GM12874 (cell line): ENCODE data around the gene F10.

Experiments used
- TF ChIP-seq, protein P1 (sequence below): IDR thresholded peaks from 2 replicates; pipeline ENCODE4 v1.5.1; 2011; ENCODE audit warnings: low read depth, mild to moderate bottlenecking, control low read depth, low read length, moderate library complexity; ENCODE audit not compliant: insufficient read depth

Gene F10

DNA sequence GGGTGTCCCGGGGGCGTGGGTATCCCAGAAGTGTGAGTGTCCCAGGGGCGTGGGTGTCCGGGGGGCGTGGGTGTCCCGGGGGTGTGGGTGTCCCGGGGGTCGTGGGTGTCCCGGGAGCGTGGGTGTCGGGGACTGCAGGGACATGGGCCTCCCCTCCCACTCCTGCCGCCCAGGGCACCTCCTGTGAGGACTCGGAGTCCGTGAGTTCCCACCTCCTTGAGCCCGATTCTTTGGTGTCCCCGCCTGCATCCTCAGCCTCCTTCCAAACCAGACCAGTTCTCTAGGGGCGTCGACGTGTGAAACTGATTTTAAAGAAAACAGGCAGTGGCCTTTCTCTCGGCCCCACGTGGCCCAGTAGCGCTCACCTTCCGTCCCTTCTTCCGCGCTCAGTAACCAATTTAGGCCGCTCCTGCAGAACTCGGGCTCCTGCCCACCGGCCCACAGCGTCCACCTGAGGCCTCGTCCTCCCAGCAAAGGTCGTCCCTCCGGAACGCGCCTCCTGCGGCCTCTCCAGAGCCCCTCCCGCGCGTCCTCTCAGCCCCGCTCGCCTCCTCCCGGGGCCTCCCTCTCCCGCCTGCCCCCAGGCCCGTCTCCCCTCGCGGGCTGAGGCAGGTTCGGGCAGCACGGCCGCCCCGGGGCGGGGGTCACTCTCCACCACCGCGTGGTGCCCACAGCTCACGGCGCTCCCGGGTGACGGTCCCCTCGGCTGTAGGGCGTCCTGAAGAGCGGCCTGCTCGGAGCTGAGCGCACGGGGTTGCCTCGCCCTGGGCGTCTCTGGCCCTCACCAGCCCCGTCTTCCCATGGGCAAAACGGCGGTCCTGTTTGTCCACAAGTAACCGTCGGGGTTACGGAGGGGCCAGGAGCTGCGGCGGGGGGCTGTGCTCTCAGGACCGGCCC lies 13.2 kb upstream of the F10 start:
- TF ChIP-seq, protein P1, sequence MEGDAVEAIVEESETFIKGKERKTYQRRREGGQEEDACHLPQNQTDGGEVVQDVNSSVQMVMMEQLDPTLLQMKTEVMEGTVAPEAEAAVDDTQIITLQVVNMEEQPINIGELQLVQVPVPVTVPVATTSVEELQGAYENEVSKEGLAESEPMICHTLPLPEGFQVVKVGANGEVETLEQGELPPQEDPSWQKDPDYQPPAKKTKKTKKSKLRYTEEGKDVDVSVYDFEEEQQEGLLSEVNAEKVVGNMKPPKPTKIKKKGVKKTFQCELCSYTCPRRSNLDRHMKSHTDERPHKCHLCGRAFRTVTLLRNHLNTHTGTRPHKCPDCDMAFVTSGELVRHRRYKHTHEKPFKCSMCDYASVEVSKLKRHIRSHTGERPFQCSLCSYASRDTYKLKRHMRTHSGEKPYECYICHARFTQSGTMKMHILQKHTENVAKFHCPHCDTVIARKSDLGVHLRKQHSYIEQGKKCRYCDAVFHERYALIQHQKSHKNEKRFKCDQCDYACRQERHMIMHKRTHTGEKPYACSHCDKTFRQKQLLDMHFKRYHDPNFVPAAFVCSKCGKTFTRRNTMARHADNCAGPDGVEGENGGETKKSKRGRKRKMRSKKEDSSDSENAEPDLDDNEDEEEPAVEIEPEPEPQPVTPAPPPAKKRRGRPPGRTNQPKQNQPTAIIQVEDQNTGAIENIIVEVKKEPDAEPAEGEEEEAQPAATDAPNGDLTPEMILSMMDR = no peak

DNA sequence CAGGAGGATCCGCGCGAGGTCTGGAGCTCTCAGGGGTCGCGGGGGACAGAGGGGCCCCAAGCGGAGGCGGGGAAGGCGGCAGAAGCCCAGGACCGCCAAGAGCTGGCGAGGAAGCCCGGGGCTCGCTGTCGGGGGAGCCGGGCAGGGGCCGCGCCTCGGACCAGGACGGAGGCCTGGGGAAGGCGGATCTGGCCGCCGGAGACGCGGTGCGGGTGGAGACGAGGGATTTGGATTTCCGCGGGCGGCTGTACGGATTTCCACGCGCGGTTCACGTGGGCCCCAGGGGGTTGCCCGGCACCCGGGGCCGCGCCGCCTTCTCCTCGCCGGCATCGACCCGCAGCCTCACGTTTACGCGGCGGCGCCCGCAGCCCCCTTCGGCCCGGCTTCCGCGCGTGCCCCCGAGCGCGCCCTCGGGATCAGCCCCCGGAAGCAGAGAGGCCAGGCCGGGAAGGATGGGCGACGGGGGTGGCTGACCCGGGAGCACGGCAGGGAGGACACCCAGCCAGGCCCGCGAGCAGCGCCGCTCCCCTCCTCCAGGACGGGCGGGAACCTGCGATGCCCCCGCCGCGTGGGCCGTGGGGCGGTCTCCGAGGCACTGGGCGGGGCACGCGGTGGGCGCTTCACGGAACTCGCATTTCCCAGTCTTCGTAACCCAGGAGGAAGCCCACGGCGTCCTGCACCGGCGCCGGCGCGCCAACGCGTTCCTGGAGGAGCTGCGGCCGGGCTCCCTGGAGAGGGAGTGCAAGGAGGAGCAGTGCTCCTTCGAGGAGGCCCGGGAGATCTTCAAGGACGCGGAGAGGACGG lies 12.3 kb upstream of the F10 start:
- TF ChIP-seq, protein P1 = no peak

DNA sequence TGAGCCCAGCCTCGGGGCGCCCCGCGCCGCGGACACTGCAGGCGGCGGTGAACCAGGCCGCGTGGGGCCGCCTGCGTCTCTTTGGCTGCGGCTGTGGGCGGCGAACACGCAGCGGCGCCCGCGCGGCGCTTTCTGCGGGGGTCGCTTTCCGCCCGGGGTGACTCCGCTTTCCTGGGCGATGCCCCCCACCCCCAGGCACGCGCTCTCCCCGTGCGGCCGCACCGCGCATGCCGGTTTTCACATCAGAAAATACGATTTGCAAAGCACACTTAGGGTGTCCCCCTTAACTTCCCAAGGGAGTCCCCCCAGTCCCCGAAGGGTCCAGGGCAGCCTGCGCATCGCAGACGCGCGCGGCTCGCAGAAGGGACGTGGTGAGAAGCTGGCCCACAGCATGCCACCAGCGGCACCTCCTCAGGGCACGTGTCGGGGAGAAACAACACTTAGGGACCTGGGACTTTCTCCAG lies 11.7 kb upstream of the F10 start:
- TF ChIP-seq, protein P1 = no peak

DNA sequence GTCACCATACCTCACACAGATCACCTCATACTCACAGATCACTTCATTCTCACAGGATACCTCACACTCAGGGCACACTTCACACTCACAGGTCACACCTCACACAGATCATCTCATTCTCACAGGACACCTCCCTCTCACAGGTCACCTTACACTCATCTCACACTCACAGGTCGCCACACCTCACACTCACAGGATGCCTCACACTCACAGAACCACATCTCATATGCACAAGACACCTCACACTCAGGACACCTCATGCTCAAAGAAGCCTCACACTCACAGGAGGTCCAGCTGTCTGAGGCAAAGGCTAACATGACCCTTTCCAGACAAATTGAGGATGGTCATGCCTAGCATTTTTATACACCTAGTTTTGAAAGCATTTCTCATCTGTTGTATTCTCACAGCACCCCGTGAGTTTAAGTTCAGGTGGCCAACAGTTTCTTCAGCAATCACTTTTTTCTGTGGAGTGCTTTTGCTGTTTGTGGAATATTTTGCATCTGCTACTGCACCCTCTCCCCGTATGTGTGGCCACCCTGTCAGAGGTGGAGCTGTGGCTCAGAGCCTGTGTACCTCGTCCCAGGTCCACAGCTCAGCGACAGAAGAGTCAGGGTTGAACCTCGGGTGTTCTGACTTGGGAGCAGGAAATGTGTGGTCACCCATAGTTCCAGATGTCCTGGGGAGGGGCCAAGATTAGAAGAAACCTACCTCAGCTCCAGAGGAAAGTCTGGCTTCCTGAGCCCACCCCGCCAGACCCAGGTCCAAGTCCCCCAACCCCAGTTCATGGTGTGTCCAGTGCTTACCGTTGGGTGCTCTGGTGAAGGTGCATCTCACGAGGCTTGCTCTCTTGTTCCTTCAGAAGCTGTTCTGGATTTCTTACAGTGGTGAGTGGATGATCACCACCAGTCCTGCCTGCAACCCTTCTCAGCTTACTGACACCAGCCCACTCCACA lies 9.4 kb upstream of the F10 start:
- TF ChIP-seq, protein P1 = no peak

DNA sequence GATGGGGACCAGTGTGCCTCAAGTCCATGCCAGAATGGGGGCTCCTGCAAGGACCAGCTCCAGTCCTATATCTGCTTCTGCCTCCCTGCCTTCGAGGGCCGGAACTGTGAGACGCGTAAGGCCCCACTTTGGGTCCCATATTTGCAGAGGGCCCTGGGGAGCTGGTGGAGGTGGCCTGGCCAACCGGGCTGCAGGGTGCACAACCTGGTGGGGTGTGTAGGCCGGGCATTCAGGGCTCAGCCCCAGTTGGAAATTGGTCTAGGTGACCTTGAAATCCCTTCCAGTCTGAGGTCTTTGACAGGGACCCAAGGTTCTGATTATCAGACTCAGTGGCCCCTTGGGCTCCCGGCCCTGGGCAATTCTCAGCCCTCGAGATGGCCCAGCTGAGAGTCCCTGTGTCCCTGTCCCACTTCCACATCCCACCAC lies 8.7 kb upstream of the F10 start:
- TF ChIP-seq, protein P1 = no peak

DNA sequence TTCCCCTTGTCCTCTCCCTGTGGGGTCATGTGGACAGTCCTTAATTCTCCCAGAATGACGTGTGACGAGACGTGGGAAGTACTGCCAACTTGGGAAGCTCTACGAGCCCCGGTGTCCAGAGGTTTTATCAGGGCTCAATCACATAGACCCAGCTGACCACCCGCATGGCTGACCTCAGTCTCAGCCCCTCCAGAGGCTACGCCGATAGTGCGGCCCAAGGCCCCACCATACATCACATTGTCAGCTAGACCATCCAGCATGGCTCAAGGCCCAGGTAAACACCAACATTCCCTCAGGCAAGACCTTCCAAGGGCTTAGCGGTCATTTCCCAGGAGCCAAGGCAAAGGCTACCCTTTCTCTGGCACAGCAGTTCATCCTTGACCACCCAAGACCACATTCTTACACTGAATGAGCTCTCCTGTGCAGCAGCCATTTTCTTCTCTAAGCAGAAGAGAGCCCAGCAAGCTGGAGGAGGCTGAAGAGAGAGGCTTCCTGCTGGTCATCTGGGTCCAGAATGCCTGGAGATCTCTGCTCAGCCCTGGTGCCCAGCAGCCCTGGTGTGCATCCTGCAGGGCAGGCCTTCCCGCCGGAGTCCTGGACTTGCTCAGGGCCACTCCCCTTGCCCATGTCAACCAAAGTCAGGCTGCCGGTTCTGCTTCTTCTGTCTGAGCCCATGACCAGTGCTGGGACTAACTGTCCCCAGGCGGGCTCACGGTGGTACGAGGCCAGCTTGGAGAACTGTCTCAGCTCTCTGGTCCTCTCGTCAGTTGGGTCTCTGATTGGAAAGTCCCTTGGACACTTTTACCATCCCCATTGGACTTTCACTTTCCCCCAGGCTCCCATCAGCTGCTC lies 7.9 kb upstream of the F10 start:
- TF ChIP-seq, protein P1 = no peak
